Stimulated activated CD4-positive, alpha-beta T cell treated with anti-CD3 and anti-CD28 coated beads, Interleukin-2, amount 100 ng/mL, for 4 hours (primary cell): ENCODE results near the gene PACS2.
"Not testable (repeated sequence)": the region's sequence is repeated elsewhere in the genome, so short reads cannot be mapped to it uniquely, and the experiment has no call there.

ENCODE experiments used
- DNase-seq: peaks from one replicate; pipeline ENCODE4 v3.0.0-alpha.2; 2020; ENCODE audit warnings: low read depth

PACS2 gene

GRCh38 chr14:105315941-105316576 is 1.5 kb downstream of the PACS2 start:
- no peak for DNase-seq

GRCh38 chr14:105316577-105316941 is 2.0 kb downstream of the PACS2 start:
- no peak for DNase-seq

DNA sequence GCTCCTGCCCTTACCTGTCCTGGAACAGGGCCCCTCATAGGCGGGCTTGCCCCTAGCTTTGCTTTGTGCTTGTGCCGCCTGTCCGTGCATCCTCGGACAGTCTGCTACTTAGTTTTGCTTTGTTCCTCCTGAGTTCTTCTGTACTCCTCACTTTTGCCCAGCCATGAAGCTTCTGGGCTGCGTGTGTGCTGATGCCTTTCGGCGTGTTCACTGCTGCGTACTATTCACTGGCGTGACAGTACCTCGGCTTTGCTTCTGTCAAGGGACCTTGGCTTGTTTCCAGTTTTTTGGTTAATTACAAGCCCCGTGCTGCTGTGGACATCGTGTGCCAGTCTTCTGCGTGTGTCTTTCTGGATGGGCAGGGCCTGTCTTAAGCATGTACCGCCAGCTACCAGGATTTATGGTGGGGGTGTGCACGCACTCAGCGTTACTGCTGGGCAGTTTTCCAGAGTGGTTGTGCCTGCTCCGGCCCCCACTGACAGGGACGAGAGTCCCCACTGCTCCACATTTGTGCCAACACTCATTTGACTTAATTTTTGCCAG is 2.5 kb downstream of the PACS2 start:
- no peak for DNase-seq

DNA sequence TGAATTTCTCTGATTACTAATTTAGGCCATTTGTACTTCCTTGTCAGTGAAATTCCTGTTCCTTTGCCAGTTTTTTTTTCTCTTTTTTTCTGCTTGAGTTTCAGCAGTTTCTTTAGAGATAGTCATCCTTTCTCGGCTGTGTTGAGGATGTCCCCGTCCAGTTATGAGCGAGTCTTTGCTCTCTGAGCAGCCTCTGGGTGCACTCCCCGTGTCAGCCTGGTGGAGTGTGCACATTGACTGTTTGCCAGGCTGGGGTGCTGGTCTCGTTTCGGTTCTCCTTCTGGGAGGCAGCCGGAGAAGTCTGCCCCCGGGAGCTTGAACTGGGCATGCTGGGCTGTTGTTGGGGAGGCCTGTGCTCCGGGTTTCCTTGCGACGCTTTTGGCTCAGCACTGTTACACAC is 3.0 kb downstream of the PACS2 start:
- DNase-seq = no peak

DNA sequence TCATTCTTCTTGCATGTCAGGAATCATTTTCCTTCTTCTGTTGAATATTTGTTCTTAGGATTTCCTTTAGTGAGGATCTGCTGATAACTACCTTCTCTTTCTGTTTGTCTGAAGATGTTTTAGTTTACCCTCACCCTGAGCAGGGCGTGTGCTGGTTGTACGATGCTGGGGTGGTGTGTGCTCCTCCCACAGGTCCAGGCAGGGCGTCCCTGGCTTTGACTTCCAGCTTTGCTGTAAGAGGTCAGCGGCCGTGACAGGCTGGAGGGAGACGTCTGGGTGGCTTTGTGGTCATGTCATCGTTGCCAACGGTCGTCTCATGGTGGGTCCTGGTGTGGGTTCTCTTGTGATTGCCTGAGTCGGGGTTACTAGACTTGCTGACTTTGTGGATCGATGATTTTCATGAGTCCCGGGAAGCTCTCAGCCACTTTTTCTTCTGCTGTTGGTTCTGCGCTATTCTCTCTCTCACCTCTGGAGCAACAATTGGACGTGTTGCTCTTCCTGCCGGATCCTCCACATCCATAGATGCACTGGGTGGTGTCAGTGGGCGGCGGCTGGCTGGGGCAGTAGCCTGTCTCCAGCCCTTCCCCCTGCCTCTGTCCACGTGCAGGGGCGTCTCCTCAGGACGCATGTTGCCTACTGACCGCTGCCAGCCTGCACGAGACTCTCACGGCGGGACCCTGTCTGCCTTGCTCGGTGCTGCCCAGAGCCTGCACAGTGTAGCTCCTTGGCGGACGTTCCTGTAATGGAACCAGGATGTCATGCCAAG is 8.4 kb downstream of the PACS2 start:
- no peak for DNase-seq

DNA sequence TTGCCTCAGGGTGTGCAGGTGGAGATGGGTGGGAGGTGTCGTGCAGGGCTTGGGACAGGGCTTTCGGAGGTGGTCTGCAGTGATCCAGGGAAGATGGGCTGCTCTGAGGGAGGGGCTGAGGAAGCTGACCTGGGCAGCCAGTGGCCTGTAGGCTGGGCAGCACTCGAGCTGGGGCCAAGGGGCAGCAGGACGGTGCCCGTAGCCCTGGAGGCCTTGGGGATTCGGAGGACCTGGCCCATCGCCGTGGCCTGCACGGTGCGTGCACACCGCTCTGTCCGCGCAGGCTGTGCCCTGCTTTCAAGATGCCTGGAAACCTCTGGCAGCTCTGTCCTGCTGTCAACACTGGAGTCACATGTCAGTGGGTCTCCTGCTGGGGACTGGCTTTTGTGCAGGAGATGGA is 9.1 kb downstream of the PACS2 start:
- DNase-seq = no peak

DNA sequence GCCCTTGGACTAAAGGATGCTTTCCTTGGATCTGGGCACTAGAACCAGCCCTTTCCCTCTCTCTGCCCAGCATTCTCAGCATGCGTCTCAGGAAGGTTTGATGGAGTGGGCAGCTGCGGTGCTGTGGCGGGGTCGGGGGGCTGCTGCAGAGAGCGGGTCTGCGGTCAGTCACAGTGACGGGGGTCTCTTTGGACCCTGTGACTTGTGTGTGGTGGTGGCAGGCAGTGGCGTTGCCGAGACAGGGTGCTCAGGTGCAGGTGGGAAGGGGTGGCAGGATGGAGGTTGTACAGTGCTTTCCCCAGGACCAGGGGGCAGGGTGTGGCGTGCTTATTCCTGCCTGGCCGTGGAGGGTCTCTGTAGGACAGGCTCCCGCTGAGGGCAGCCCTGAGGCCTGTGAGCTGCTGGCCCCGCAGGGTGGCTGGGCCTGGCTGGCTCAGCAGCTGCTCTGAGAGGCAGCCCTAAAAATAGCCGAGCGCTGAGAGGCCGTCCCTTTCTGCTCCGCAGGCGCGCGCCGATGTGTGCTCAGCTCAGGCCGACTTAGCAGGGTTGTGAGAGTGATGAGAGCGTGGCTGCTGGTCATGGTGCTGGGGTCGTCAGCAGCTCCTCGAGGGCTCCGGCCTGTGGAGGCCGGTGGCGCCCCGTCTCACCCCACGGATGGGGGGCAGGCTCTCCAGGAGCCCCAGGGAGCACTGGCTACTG is 9.7 kb downstream of the PACS2 start:
- DNase-seq = no peak

DNA sequence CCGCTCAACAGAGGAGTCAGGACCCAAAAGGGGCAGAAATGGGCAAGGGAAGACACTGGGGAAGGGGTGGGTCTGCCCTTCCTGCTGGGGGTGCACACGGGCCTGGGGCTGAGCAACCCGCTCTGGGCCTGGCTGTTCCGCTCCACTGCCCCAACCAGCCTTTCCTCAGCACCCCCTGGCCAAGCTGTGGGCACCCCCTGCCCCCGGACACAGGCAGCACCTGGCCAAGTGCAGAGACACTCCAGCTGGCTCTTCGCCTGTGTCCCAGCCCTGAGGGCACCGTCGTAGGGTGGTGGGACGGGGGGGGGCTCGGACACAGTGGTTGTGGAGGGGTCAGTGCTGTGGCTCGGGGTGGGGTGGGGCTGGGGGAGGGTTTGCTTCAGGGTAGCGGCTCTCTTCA is 10.3 kb downstream of the PACS2 start:
- no peak for DNase-seq

DNA sequence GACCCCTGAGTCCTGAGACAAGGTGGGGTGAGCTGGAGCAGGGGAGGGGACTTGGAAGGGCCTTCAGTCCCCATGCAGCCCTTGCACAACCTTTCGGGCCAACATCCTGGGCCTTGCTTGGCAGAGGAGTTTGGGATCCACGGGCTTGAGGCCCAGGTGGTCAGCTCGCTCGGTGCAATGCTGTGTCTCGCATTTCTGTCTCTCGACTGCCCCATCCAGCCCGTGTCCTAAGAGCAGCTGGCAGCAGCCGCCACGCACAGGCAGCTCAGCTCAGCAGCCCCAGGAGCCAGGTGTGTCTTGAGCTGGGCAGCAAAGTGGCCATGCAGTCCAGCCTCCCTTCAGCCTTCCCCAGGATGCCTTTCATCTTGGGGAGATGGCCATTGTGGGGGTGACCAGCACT is 10.8 kb downstream of the PACS2 start:
- DNase-seq = no peak

GRCh38 chr14:105325716-105326567 is 11.4 kb downstream of the PACS2 start:
- no peak for DNase-seq

DNA sequence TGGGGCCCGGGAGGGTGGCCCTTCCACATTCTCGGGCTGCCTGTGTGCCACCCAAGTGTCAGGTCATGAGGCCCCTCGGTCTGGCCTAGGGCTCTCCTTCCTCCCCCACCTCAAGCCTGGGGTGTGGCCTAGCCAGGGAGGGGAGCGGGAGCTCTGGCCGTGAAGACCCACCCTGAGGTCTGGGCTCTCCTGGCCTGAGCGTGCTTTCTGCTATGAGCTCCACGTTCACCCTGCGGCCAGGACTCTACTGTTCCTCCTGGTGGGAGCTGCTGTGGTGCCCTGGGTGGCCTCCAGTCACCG is 12.0 kb downstream of the PACS2 start:
- DNase-seq = no peak

DNA sequence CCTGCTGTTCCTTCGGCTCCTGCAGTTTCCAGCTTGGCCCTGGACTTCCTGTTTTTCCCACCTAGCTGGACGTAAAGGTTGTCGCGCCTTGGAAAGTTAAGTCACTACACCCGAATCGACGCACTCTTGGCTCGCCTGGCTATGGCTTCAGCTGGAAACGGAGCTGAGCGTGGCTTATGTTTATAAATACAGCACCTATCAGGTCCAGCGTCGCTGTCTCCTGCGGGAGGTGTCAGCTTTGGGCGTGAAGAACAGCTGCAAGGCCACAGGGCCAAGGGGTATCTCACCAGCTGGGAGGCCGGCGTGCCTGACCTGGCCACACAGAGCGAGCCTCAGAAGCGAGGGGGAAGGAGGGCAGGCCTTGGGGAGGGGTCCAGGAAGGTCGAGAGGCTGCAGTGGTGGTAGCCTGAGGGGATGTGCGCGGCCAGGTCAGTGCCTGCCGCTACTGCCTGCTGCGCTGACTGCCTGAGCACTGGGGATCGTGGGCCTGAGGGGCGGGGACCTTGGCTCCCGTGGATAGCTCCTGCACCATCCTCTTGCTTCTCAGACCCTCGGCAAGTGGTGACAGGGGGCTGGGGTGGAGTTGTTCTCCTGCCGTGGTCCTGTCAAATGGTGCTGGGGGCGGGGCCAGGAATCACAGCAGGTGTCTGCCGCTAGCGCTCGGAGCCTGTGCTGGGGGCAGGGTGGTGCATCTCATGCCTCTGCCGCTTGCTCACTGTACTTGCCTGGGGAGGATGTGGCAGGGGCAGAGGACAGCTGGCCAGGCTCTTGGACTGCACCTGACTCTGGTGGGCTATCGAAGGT is 12.5 kb downstream of the PACS2 start:
- DNase-seq = no peak

DNA sequence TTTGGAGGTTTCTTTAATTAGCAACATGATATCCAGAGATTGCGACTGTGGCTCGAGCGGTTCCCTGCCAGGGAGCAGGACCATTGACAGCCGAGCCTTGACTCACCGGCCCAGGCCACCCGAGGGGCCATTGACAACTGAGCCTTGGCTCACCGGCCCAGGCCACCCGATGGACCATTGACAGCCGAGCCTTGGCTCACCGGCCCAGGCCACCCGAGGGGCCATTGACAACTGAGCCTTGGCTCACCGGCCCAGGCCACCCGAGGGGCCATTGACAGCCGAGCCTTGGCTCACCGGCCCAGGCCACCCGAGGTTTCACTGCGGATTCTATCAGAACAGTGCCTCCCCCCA is 13.1 kb downstream of the PACS2 start:
- not testable (repeated sequence) for DNase-seq

DNA sequence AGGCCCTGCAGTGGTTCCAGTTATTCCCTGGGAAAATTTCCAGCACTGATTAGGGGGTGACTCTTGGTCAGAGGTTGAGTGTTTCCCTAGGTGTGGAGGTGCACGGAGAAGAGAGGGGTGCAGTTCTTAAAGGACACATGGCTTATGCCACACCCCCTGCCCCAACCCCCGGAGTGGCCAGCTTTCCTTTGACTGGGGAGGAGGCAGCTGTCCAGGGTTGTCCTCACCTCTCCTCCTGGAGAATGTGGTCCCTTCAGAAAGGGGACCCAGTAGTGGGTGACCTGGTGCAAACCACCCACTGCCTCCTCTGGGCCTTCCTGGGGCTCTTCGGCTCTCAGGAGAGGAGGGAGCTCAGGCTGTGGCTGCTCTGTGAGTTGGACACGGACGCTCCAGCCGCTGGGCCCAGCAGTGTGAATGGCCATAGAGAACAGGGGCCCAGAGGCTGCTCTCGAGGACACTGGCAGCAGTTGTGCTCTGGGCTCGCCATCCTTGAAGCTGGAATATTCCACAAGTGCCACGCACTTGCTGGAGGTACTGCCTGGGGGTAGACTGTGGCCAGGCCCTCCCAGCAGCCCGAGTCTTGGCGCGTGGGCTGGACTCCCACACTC is 13.6 kb downstream of the PACS2 start:
- no peak for DNase-seq

- no peak for DNase-seq
Observed at GRCh38 chr14:105328678-105329390, 14.3 kb downstream of the PACS2 start.

- no peak for DNase-seq
Observed at GRCh38 chr14:105329411-105330150, 15.0 kb downstream of the PACS2 start.

DNA sequence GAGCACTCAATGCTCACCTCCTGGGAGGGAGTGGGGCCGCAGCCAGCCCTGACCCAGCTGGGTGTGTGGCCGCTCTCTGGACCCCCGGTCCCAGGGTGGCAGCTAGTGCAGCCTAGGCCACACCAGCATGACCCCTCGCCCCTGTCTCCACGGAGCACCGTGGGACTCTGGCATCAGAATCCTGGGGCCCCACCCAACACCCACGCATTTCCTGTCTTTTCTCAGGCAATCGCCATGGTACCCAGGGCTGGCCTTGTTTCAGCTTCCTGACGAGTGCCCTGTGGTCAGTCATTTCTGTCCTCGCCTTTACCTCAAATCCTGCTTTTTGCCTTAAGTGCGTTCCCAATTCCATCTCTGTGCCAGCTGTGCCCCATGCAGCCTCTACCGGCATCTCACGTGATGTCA is 15.9 kb downstream of the PACS2 start:
- DNase-seq = no peak

DNA sequence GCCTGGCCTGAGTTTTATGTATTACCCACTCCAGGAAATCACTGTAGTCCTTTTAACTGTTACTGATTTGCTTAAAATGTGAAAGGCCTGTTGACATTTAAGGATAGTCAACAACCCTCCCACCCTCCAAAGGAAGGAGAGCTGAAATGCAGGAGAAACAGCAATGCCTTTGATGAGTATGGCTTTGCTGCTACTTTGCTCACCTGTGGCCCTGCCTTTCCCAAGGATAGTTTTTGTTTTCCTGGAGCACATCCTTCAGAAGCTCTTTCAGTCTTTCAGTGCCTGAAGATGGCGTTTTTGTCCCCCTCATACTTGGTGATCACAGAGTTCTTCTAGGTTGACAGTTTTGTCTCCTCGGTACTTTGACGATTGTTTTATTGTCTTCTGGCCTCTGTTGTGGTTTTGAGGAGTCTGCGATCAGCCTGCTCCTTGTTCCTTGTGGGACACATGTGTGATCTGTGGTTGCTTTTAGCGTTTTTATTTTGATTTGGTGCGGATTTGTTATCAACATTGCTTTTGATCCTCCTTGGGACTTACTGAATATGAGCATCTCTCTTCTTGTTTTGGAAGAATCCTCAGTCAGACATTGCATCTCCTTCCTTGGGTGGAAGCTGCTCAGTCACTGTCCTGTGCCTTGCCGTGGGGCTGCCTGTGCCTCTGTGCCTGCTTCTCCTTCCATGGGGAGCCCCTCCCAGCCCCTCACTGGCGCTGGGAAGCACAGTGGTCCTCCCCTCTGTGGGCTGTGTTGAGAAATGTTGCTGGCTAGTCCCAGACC is 17.2 kb downstream of the PACS2 start:
- DNase-seq = no peak

DNA sequence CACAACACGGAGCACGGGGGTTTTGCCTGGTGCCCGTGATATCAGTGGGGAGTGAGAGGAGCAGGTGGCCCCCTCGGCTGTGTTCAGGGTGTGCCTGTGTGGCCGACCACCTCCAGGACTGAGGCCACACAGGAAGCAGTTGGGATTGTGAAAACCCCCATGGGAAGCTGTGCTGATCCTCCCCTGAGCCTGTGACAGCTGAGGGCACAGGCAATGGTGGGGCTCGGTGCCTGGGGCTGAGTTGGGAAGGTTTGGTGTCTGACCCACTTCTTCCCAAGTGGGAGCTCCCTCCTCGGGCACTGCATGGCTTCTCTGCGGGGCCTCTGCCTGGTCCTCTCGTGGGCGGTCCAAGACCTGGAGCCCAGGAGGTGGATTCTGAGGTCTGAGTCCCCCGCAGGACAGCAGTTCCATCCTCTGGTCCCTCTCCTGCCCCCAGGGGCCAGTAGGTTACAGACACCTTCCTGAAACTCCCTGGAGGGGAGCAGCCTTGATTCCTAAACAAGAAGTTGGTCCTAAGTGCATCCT is 17.9 kb downstream of the PACS2 start:
- DNase-seq = no peak
